ENCODE data around the gene FAM180A. TPM values are rescaled to one million over a fixed set of nuclear protein-coding genes. Genes with fewer than 3 reads are reported as not detected.

FAM180A gene
- total and polyA plus RNA-seq, 4 donors, result 0.19 to 10.5 (median 5.6) TPM

DNA sequence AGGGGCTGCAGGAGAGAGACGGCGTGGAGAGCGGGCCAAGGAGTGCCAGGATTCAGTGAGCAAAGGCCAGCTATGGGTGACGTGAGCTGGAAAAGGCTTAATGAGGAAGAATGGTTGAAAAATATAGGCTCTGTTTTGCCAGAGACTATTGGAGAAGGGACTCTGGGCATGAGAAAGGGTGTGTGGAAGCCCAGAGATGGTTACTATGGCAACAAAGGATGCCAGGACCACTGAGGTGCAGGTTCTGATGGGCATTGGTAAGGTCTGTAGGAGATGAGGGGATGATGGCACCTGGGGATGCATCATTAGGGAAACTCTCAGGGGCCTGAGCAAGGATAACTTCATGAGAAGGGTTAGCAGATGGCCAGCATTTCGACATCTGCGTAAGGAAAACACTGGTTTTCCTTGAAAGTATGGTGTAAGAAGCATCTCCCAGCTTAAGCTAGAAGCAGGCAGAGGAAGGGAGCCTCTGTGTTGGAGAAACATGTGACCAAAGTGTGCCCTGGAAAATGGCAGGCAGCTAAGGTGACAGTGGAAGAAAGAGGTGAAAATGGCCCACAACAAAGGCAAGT lies 21.6 kb upstream of the FAM180A start:
- Histone ChIP-seq H3K36me3 (ENCODE audit: control insufficient read depth in 4 of 4, insufficient read depth in 3 of 4, low read depth in 1 of 4, low read length in 3 of 4) (no peaks in the 10 kb centered on the region), H3K4me1 (ENCODE audit: control insufficient read depth in 4 of 4, insufficient read depth in 4 of 4, low read length in 3 of 4) (no peaks in the 10 kb centered on the region), H3K4me3 (ENCODE audit: low read depth in 1 of 3, low read length in 3 of 3) (no peak overlapping the region), H3K9ac (ENCODE audit: low read depth in 1 of 2, low read length in 2 of 2) (no peak overlapping the region), H3K9me3 (ENCODE audit: control insufficient read depth in 4 of 4, low read length in 3 of 4) (no peaks in the 10 kb centered on the region), H3K27me3 (ENCODE audit: control insufficient read depth in 4 of 4, insufficient read depth in 4 of 4, low read length in 3 of 4) (peaks cover 0 to 8% (median 0%) of the 10 kb centered on the region in 4 donors), H3K27ac (ENCODE audit: low read depth in 1 of 2, low read length in 2 of 2) (no peak overlapping the region)
- TF ChIP-seq, protein P1, sequence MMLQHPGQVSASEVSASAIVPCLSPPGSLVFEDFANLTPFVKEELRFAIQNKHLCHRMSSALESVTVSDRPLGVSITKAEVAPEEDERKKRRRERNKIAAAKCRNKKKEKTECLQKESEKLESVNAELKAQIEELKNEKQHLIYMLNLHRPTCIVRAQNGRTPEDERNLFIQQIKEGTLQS (IDR thresholded peaks at IDR 0.05), result no peak
- TF ChIP-seq FOXA2 (IDR thresholded peaks at IDR 0.05), result no peak
- TF ChIP-seq RXRA (IDR thresholded peaks at IDR 0.05), result no peak
- TF ChIP-seq FOXA1 (IDR thresholded peaks at IDR 0.05), result no peak
- no peak for TF ChIP-seq HNF4G (IDR thresholded peaks at IDR 0.05)
- no peak for TF ChIP-seq SP1 (IDR thresholded peaks at IDR 0.05)
- TF ChIP-seq, protein P2, sequence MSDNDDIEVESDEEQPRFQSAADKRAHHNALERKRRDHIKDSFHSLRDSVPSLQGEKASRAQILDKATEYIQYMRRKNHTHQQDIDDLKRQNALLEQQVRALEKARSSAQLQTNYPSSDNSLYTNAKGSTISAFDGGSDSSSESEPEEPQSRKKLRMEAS (IDR thresholded peaks at IDR 0.05), result no peak
- WGBS, result 91% methylated on average over 6 of the region's 6 CpGs
- DNase-seq (ENCODE audit: low spot score), result no peak

DNA sequence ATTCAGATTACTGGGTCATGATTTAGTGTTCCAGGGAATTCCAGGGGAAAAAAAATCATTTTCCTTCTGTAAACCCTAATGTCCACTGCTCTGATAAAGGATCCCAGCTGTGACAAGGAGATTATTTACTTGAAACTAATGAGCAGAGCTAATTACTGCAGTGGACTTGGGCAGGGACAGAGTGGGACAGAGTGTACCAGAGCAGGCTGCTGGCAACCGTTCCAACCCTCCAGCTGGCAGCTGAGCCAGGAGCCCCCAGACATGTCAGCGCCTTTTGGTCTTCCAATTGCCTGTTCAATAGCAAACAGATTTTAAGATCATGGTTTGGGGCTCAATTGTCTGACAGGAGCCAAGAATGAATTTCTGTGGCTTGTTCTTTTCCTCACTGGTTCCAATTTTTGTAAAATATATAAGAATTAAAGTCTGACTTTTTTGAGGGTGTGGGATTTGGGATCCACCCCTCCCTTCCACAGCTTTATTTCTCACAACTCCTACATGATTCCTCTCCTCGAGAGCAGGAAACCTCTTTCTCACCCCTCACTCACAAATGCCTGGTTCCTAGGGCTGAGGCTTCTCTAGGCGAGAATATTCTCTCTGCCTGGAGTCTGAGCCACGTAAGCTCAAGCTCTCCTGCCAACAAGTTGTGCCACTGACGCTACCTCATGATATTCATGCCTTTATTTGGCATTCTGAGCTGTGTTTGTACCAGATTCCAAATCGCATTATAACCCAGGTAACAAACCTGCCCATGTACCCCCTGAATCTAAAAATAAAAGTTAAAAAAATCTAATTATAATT lies 20.6 kb upstream of the FAM180A start:
- 72% methylated on average over 7 of the region's 7 CpGs for WGBS
- TF ChIP-seq CTCF (IDR thresholded peaks at IDR 0.05; ENCODE audit: low read depth, low read length, missing input control), result no peak
- peak; percentile 58 for TF ChIP-seq SP1 (IDR thresholded peaks at IDR 0.05)
- TF ChIP-seq RAD21 (IDR thresholded peaks at IDR 0.05), result peak in 1 of 2 donors; percentile 8
- TF ChIP-seq NR2F2 (IDR thresholded peaks at IDR 0.05), result peak; percentile 72
- no peak for TF ChIP-seq YY1 (IDR thresholded peaks at IDR 0.05)
- TF ChIP-seq HNF4A (conservative IDR thresholded peaks at IDR 0.05), result no peak
- no peak overlapping the region for H3K4me3 ChIP-seq (ENCODE audit: low read depth in 1 of 3, low read length in 3 of 3)
- H3K27me3 ChIP-seq (ENCODE audit: control insufficient read depth in 4 of 4, insufficient read depth in 4 of 4, low read length in 3 of 4), result peaks cover 0 to 8% (median 0%) of the 10 kb centered on the region in 4 donors
- no peak for DNase-seq (ENCODE audit: low spot score)
- no peaks in the 10 kb centered on the region for H3K4me1 ChIP-seq (ENCODE audit: control insufficient read depth in 4 of 4, insufficient read depth in 4 of 4, low read length in 3 of 4)
- no peaks in the 10 kb centered on the region for H3K9me3 ChIP-seq (ENCODE audit: control insufficient read depth in 4 of 4, low read length in 3 of 4)
- no peak overlapping the region for H3K27ac ChIP-seq (ENCODE audit: low read depth in 1 of 2, low read length in 2 of 2)
- no peaks in the 10 kb centered on the region for H3K36me3 ChIP-seq (ENCODE audit: control insufficient read depth in 4 of 4, insufficient read depth in 3 of 4, low read depth in 1 of 4, low read length in 3 of 4)
- no peak overlapping the region for H3K9ac ChIP-seq (ENCODE audit: low read depth in 1 of 2, low read length in 2 of 2)

- H3K36me3 ChIP-seq (ENCODE audit: control insufficient read depth in 4 of 4, insufficient read depth in 3 of 4, low read depth in 1 of 4, low read length in 3 of 4), result no peaks in the 10 kb centered on the region
- no peak overlapping the region for H3K9ac ChIP-seq (ENCODE audit: low read depth in 1 of 2, low read length in 2 of 2)
- no peak overlapping the region for H3K27ac ChIP-seq (ENCODE audit: low read depth in 1 of 2, low read length in 2 of 2)
- TF ChIP-seq FOXA2 (IDR thresholded peaks at IDR 0.05), result no peak
- TF ChIP-seq GABPA (IDR thresholded peaks at IDR 0.05 in 1 of 2, conservative IDR thresholded peaks at IDR 0.05 in 1 of 2), result no peak
- TF ChIP-seq NR2F2 (IDR thresholded peaks at IDR 0.05), result no peak
- no peak for TF ChIP-seq HNF4A (conservative IDR thresholded peaks at IDR 0.05)
- TF ChIP-seq JUND (IDR thresholded peaks at IDR 0.05), result no peak
- TF ChIP-seq TAF1 (conservative IDR thresholded peaks at IDR 0.05), result no peak
- no peak for TF ChIP-seq ZBTB33 (IDR thresholded peaks at IDR 0.05)
- TF ChIP-seq, protein P2 (IDR thresholded peaks at IDR 0.05), result no peak
- TF ChIP-seq, protein P3, sequence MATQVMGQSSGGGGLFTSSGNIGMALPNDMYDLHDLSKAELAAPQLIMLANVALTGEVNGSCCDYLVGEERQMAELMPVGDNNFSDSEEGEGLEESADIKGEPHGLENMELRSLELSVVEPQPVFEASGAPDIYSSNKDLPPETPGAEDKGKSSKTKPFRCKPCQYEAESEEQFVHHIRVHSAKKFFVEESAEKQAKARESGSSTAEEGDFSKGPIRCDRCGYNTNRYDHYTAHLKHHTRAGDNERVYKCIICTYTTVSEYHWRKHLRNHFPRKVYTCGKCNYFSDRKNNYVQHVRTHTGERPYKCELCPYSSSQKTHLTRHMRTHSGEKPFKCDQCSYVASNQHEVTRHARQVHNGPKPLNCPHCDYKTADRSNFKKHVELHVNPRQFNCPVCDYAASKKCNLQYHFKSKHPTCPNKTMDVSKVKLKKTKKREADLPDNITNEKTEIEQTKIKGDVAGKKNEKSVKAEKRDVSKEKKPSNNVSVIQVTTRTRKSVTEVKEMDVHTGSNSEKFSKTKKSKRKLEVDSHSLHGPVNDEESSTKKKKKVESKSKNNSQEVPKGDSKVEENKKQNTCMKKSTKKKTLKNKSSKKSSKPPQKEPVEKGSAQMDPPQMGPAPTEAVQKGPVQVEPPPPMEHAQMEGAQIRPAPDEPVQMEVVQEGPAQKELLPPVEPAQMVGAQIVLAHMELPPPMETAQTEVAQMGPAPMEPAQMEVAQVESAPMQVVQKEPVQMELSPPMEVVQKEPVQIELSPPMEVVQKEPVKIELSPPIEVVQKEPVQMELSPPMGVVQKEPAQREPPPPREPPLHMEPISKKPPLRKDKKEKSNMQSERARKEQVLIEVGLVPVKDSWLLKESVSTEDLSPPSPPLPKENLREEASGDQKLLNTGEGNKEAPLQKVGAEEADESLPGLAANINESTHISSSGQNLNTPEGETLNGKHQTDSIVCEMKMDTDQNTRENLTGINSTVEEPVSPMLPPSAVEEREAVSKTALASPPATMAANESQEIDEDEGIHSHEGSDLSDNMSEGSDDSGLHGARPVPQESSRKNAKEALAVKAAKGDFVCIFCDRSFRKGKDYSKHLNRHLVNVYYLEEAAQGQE (IDR thresholded peaks at IDR 0.05), result no peak
- TF ChIP-seq RAD21 (IDR thresholded peaks at IDR 0.05), result no peak
- TF ChIP-seq RXRA (IDR thresholded peaks at IDR 0.05), result no peak
- TF ChIP-seq HNF4G (IDR thresholded peaks at IDR 0.05), result no peak
- TF ChIP-seq, protein P1 (IDR thresholded peaks at IDR 0.05), result no peak
- no peak for TF ChIP-seq YY1 (IDR thresholded peaks at IDR 0.05)
- TF ChIP-seq FOXA1 (IDR thresholded peaks at IDR 0.05), result no peak
- no peak for TF ChIP-seq SP1 (IDR thresholded peaks at IDR 0.05)
- no peaks in the 10 kb centered on the region for H3K9me3 ChIP-seq (ENCODE audit: control insufficient read depth in 4 of 4, low read length in 3 of 4)
- no peaks in the 10 kb centered on the region for H3K4me1 ChIP-seq (ENCODE audit: control insufficient read depth in 4 of 4, insufficient read depth in 4 of 4, low read length in 3 of 4)
- no peak for DNase-seq (ENCODE audit: low spot score)
- peaks cover 0 to 8% (median 0%) of the 10 kb centered on the region in 4 donors for H3K27me3 ChIP-seq (ENCODE audit: control insufficient read depth in 4 of 4, insufficient read depth in 4 of 4, low read length in 3 of 4)
- 69% methylated on average over 4 of the region's 4 CpGs for WGBS
- H3K4me3 ChIP-seq (ENCODE audit: low read depth in 1 of 3, low read length in 3 of 3), result no peak overlapping the region
These were observed 19.9 kb upstream of the FAM180A start for GRCh38 chr7:135768467-135768866.

Measured in liver (tissue), 9 donors.